ENCODE measurements around the gene MT1E.
"Not testable (repeated sequence)": the region's sequence is repeated elsewhere in the genome, so short reads cannot be mapped to it uniquely, and the experiment has no call there.

The MT1E gene

GRCh38 chr16:56649271-56649670 lies 23.7 kb downstream of the MT1E start:
- no peak for DNase-seq

GRCh38 chr16:56649820-56650219 lies 24.2 kb downstream of the MT1E start:
- DNase-seq: no peak

GRCh38 chr16:56651586-56651985 lies 26.0 kb downstream of the MT1E start, which contains the start of gene MT1B:
Gene MT1B, plus strand, starts transcription at chr16:56651886. Its CDS starts 68 bp downstream, at chr16:56651954.
- DNase-seq: no peak

GRCh38 chr16:56652600-56652999 lies 27.0 kb downstream of the MT1E start:
- DNase-seq: no peak

GRCh38 chr16:56653218-56653617 lies 27.6 kb downstream of the MT1E start:
- DNase-seq: no peak

GRCh38 chr16:56657555-56658326 lies 32.2 kb downstream of the MT1E start, which contains the start of gene MT1F:
Gene MT1F, plus strand, starts transcription at chr16:56657959. Its CDS starts 100 bp downstream, at chr16:56658059.
- DNase-seq: peak; percentile 65

GRCh38 chr16:56658327-56658875 lies 32.8 kb downstream of the MT1E start:
- no peak for DNase-seq

- no peak for DNase-seq
Observed at GRCh38 chr16:56662357-56663354, 37.1 kb downstream of the MT1E start.

- DNase-seq: no peak
Observed at GRCh38 chr16:56664506-56664905, 38.9 kb downstream of the MT1E start.

GRCh38 chr16:56665286-56666261 lies 40.0 kb downstream of the MT1E start:
- not testable (repeated sequence) for DNase-seq

GRCh38 chr16:56667581-56668571 lies 42.3 kb downstream of the MT1E start, which contains the start of gene MT1G:
Gene MT1G, minus strand, starts transcription at chr16:56668065. Its CDS starts 72 bp downstream, at chr16:56667993.
- DNase-seq: no peak

GRCh38 chr16:56669005-56669839 lies 43.6 kb downstream of the MT1E start, which contains the start of gene MT1H:
Gene MT1H, plus strand, starts transcription at chr16:56669814. Its CDS starts 71 bp downstream, at chr16:56669885.
- DNase-seq: no peak

GRCh38 chr16:56669840-56670619 lies 44.4 kb downstream of the MT1E start:
- no peak for DNase-seq

GRCh38 chr16:56670620-56670934 lies 45.0 kb downstream of the MT1E start:
- DNase-seq: no peak

- not testable (repeated sequence) for DNase-seq
Observed at GRCh38 chr16:56671691-56672090, 46.1 kb downstream of the MT1E start.

GRCh38 chr16:56672171-56672570 lies 46.6 kb downstream of the MT1E start:
- DNase-seq: not testable (repeated sequence)

- no peak for DNase-seq
Observed at GRCh38 chr16:56672761-56673536, 47.4 kb downstream of the MT1E start.

GRCh38 chr16:56673921-56674320 lies 48.3 kb downstream of the MT1E start:
- no peak for DNase-seq

All from effector CD8-positive, alpha-beta T cell (primary cell).